ENCODE measurements around the gene GPRC5C. TPM values are rescaled to one million over a fixed set of nuclear protein-coding genes. Genes with fewer than 3 reads are reported as not detected.

GPRC5C gene
- 75.0 and 83.2 TPM in 2 replicates for total RNA-seq (2022)
- Bru-seq, nascent RNA = percentile 65 among the genes with signal in this experiment
- percentile 65 among the genes with signal in this experiment for BruChase-seq, experiment 1, labeled RNA remaining after a 2-hour chase
- percentile 71 among the genes with signal in this experiment for BruChase-seq, experiment 2, labeled RNA remaining after a 6-hour chase
- long read RNA-seq, transcript GPRC5C-202 (4 exons, 2,988 nt) = major isoform, 39 of 83 reads
- long read RNA-seq, partial matches to known transcripts = 23 of 83 reads
- long read RNA-seq, other reads (novel, unspliced or antisense) = 17 of 83 reads

- H3K36me3 Mint-ChIP-seq (ENCODE audit: insufficient read depth, unreplicated experiment) = peaks cover 17% of the 10 kb centered on the region
- H3K36me3 ChIP-seq (ENCODE audit: control insufficient read depth, insufficient read depth, low read length) = no peaks in the 10 kb centered on the region
- H3K9me3 ChIP-seq = no peaks in the 10 kb centered on the region
- peak within 1 kb of the TSS; percentile 50 for H3K4me3 ChIP-seq (ENCODE audit: low read depth, low read length)
- BruUV-seq (replicated peaks) = TSS peak; percentile 11
- peak within 1 kb of the TSS; percentile 97 for H3K27ac Mint-ChIP-seq (ENCODE audit: unreplicated experiment)
- ChIA-PET POLR2A (no interaction called here), CTCF (interaction anchor here (1.6 kb wide), 1 partner anchor 52 kb away, joined by 7 read pairs; no protein-coding TSS in a partner anchor)
- no peak for TF ChIP-seq CTCF (IDR thresholded peaks at IDR 0.05; ENCODE audit: insufficient read depth in 1 of 2, low read depth in 1 of 2, low read length in 1 of 2, severe bottlenecking in 1 of 2, unreplicated experiment in 1 of 2)
- H3K4me1 Mint-ChIP-seq (ENCODE audit: low read depth, unreplicated experiment) = peaks cover 25% of the 10 kb centered on the region
- H3K4me3 Mint-ChIP-seq (ENCODE audit: unreplicated experiment) = peak within 1 kb of the TSS; percentile 99
- peak; percentile 90 to 91 for DNase-seq
- no peaks in the 10 kb centered on the region for H3K27me3 ChIP-seq (replicated peaks; ENCODE audit: control insufficient read depth, insufficient read depth, low read length)
- H3K27me3 Mint-ChIP-seq (ENCODE audit: insufficient read depth, unreplicated experiment) = no peaks in the 10 kb centered on the region
- H3K4me1 ChIP-seq = peaks cover 47% of the 10 kb centered on the region
- intact Hi-C loops (cut with micrococcal nuclease; ENCODE audit: unreplicated experiment) = loop anchor here (1.0 to 2.0 kb wide), 4 partner anchors 11 to 53 kb away; no protein-coding TSS in a partner anchor
- H3K9me3 Mint-ChIP-seq (ENCODE audit: unreplicated experiment) = no peaks in the 10 kb centered on the region
Observed at GRCh38 chr17:74431568-74432423, at the start of gene GPRC5C. Gene GPRC5C (plus strand): TSS chr17:74432088. CDS start chr17:74439777, 7,689 bp downstream.

- ChIA-PET CTCF (interaction anchor here (1.3 kb wide), 1 partner anchor 15 kb away, joined by 11 read pairs; no protein-coding TSS in a partner anchor), POLR2A (no interaction called here)
- H3K4me3 ChIP-seq (ENCODE audit: low read depth, low read length) = no peak overlapping the region
- H3K36me3 Mint-ChIP-seq (ENCODE audit: insufficient read depth, unreplicated experiment) = peaks cover 5% of the 10 kb centered on the region
- no peaks in the 10 kb centered on the region for H3K27me3 ChIP-seq (replicated peaks; ENCODE audit: control insufficient read depth, insufficient read depth, low read length)
- no peaks in the 10 kb centered on the region for H3K36me3 ChIP-seq (ENCODE audit: control insufficient read depth, insufficient read depth, low read length)
- H3K4me1 Mint-ChIP-seq (ENCODE audit: low read depth, unreplicated experiment) = peaks cover 20% of the 10 kb centered on the region
- DNase-seq = no peak
- BruUV-seq (replicated peaks) = no TSS peak
- peaks cover 9% of the 10 kb centered on the region for H3K9me3 Mint-ChIP-seq (ENCODE audit: unreplicated experiment)
- H3K4me3 Mint-ChIP-seq (ENCODE audit: unreplicated experiment) = no peak overlapping the region
- H3K4me1 ChIP-seq = peaks cover 27% of the 10 kb centered on the region
- TF ChIP-seq CTCF (IDR thresholded peaks at IDR 0.05; ENCODE audit: insufficient read depth in 1 of 2, low read depth in 1 of 2, low read length in 1 of 2, severe bottlenecking in 1 of 2, unreplicated experiment in 1 of 2) = no peak
- no peaks in the 10 kb centered on the region for H3K9me3 ChIP-seq
- no peaks in the 10 kb centered on the region for H3K27me3 Mint-ChIP-seq (ENCODE audit: insufficient read depth, unreplicated experiment)
- intact Hi-C loops (cut with micrococcal nuclease; ENCODE audit: unreplicated experiment) = no loop called here
- H3K27ac Mint-ChIP-seq (ENCODE audit: unreplicated experiment) = no peak overlapping the region
Observed at GRCh38 chr17:74383141-74383540, 48.7 kb upstream of the GPRC5C start.

- peaks cover 16% of the 10 kb centered on the region for H3K4me1 Mint-ChIP-seq (ENCODE audit: low read depth, unreplicated experiment)
- intact Hi-C loops (cut with micrococcal nuclease; ENCODE audit: unreplicated experiment) = no loop called here
- ChIA-PET CTCF (no interaction called here), POLR2A (no interaction called here)
- Histone ChIP-seq H3K4me3 (ENCODE audit: low read depth, low read length) (no peak overlapping the region), H3K4me1 (peaks cover 19% of the 10 kb centered on the region), H3K36me3 (ENCODE audit: control insufficient read depth, insufficient read depth, low read length) (no peaks in the 10 kb centered on the region), H3K9me3 (no peaks in the 10 kb centered on the region), H3K27me3 (replicated peaks; ENCODE audit: control insufficient read depth, insufficient read depth, low read length) (no peaks in the 10 kb centered on the region)
- peaks cover 9% of the 10 kb centered on the region for H3K9me3 Mint-ChIP-seq (ENCODE audit: unreplicated experiment)
- DNase-seq = no peak
- H3K4me3 Mint-ChIP-seq (ENCODE audit: unreplicated experiment) = no peak overlapping the region
- TF ChIP-seq CTCF (IDR thresholded peaks at IDR 0.05; ENCODE audit: insufficient read depth in 1 of 2, low read depth in 1 of 2, low read length in 1 of 2, severe bottlenecking in 1 of 2, unreplicated experiment in 1 of 2) = no peak
- no TSS peak for BruUV-seq (replicated peaks)
- no peak overlapping the region for H3K27ac Mint-ChIP-seq (ENCODE audit: unreplicated experiment)
- H3K27me3 Mint-ChIP-seq (ENCODE audit: insufficient read depth, unreplicated experiment) = peaks cover under 1% of the 10 kb centered on the region
- no peaks in the 10 kb centered on the region for H3K36me3 Mint-ChIP-seq (ENCODE audit: insufficient read depth, unreplicated experiment)
Observed at GRCh38 chr17:74385201-74385600, 46.7 kb upstream of the GPRC5C start.

All from Caco-2 (cell line).